NCI-H345 treated with DMSO at 0.1 percent for 48 hours (cell line): ENCODE measurements around the gene TNXB.
"Not testable (repeated sequence)": the region's sequence is repeated elsewhere in the genome, so short reads cannot be mapped to it uniquely, and the experiment has no call there.

Experiments
- DNase-seq: peaks from one replicate; lab custom pipeline; 2025; ENCODE audit not compliant: unreplicated experiment; lab: John Stamatoyannopoulos, UW

The TNXB gene

DNA sequence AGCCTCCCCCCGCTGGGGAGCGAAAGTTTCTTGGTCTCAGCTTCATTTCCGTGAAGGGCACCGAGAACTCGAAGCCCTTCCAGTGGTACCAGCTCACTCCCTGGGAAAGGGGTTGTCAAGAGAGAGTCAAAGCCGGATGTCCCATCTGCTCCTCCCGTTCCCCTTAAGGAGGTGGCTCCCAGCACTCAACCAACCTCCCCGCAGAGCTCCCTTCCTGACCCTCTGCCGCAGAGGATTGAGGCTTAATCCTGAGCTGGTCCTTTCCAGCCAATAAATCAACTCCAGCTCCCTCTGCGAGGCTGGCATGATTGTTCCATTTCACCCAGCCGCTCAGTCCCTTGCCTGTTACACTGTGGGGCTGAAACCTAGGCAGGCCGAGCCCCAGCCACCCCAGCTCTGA lies 100.5 kb downstream of the TNXB start:
- not testable (repeated sequence) for DNase-seq

DNA sequence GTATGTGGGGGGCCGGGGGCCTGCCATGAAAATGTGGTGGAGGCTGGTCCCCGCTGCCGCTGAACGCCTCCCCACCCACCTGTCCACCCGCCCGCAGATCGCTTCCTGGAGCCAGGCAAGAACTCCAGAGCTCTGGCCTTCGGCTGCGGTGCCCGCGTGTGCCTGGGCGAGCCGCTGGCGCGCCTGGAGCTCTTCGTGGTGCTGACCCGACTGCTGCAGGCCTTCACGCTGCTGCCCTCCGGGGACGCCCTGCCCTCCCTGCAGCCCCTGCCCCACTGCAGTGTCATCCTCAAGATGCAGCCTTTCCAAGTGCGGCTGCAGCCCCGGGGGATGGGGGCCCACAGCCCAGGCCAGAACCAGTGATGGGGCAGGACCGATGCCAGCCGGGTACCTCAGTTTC lies 101.1 kb downstream of the TNXB start:
- not testable (repeated sequence) for DNase-seq

DNA sequence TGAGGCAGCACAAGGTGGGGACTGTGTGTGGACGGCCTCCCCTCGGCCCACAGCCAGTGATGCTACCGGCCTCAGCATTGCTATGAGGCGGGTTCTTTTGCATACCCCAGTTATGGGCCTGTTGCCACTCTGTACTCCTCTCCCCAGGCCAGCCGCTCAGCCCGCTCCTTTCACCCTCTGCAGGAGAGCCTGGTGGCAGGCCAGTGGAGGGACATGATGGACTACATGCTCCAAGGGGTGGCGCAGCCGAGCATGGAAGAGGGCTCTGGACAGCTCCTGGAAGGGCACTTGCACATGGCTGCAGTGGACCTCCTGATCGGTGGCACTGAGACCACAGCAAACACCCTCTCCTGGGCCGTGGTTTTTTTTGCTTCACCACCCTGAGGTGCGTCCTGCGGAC lies 102.1 kb downstream of the TNXB start:
- DNase-seq: not testable (repeated sequence)

DNA sequence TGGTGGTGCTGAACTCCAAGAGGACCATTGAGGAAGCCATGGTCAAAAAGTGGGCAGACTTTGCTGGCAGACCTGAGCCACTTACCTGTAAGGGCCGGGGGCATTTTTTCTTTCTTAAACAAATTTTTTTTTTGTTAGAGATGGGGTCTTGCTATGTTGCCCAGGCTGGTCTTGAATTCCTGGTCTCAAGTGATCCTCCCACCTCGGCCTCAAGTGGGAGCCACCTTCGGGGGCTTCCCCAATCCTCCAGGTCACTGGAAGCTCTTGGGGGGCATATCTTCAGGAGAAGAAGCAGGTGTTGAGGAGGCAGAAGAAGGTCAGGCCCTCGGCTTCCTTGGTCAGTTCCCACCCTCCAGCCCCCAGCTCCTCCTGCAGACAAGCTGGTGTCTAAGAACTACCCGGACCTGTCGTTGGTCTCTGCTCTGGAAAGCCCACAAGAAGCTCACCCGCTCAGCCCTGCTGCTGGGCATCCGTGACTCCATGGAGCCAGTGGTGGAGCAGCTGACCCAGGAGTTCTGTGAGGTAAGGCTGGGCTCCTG lies 103.1 kb downstream of the TNXB start:
- DNase-seq: not testable (repeated sequence)

DNA sequence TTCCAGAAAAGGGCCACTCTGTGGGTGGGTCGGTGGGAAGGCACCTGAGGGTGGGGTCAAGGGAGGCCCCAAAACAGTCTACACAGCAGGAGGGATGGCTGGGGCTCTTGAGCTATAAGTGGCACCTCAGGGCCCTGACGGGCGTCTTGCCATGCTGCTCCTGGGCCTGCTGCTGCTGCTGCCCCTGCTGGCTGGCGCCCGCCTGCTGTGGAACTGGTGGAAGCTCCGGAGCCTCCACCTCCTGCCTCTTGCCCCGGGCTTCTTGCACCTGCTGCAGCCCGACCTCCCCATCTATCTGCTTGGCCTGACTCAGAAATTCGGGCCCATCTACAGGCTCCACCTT lies 103.6 kb downstream of the TNXB start:
- not testable (repeated sequence) for DNase-seq

DNA sequence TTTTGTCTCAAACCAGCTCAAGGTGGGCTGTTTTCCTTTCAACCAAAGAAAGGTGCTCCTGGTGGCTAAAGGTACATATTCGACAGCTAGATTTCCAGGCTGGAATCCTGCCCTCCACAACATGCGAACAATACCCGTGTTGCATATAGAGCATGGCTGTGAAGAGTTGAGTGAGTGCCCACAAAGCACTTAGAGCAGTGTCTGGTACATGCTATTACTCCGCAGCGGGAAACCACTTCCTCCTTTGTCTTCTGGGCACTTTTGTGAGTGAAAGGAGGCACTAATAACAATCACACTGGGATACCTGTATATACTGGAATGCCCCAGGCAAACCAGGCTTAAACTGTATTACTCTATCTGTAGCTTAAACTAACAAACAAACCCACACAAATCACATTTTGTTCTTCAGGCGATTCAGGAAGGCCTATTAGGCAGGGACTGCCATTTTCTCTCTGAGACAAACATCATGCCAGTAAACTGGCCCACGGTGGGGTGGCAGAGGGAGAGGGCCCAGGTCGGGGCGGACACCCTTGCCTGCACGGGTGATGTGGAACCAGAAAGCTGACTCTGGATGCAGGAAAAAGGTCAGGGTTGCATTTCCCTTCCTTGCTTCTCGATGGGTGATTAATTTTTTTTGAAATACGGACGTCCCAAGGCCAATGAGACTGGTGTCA lies 104.1 kb downstream of the TNXB start:
- DNase-seq: peak; percentile 20

DNA sequence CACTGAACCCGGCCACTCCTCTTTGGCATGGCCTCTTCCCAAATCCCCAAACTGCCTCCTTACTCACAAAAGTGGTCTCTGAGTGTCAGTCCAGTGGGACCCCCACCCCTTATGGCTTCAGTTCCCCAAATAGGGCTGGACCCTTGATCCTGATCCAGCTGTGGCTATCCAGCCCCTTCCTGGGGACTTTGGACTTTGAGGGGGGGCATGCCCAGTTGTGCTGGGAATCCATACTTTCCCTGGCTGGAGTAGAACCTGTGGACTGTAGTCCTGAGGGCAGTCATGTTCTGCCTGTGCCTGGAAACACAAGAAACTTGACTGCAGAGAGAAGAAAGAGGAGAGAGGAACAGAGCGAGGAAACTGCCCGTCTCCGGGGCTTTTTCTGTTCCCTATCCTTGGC lies 104.7 kb downstream of the TNXB start:
- not testable (repeated sequence) for DNase-seq

DNA sequence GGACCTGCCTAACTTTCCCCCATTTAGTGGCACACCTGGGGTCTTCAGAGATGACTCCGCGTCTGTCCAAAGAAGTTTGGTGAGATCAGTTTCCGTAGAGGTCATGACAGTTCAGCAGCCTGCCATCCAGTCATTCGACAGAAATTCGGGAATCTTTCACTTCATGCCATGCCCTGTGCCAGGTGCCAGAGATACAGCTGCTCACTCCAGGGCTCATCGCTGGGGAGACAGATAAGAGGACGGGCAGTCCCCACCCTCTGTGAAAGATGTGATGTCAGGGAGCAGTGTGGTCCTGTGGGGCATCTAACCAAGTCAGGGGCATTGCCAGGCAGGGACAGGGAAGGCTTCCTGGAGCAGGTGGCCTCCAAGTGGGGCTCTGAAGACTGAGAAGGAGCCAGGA lies 105.8 kb downstream of the TNXB start:
- not testable (repeated sequence) for DNase-seq

DNA sequence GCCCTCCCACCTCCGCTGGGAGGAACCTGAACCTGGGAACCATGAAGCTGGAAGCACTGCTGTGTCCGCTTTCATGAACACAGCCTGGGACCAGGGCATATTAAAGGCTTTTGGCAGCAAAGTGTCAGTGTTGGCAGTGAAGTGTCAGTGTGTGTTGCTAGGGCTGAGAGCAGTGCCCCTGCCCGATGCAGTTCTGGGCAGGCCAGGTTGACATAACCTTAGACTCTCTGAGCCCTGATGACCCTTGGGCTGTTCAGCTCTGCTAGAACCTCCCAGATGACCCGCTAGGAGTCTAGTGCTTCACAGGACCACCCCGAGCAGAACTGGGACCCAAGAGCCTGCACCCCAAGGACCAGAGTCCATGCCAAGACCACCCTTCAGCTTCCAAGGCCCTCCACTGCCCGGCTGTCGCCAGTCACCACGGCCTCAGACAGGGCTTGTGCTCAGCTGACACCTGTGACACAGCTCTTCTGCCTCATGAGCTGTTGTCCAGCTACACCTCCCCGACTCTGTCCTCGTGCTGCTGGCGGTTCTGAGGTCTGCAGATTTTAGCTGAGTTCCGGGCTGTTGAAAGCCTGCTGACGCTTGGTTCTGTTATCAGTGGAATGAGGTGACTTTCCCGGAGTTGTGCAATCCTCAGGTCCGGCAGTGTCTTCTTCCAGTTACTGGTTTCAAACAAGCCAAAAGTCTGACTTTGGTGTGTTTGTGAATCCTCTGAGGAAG lies 106.4 kb downstream of the TNXB start:
- not testable (repeated sequence) for DNase-seq

DNA sequence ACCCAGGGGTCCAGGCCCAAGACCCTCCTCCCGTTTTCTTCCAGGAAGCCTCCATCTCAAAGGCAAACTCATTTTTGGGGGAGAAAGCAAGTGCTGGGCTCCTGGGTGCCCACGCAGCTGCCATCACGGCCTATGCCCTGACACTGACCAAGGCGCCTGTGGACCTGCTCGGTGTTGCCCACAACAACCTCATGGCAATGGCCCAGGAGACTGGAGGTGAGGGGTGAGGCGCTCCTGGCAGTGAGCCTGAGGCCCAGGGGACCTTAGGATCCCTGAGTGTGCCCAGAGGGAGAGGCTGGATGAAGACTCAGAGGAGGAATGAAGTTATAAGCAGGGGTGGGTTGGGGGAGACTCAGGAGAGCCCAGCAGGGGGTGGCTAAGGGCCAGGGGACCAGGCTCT lies 112.8 kb downstream of the TNXB start:
- DNase-seq: not testable (repeated sequence)

DNA sequence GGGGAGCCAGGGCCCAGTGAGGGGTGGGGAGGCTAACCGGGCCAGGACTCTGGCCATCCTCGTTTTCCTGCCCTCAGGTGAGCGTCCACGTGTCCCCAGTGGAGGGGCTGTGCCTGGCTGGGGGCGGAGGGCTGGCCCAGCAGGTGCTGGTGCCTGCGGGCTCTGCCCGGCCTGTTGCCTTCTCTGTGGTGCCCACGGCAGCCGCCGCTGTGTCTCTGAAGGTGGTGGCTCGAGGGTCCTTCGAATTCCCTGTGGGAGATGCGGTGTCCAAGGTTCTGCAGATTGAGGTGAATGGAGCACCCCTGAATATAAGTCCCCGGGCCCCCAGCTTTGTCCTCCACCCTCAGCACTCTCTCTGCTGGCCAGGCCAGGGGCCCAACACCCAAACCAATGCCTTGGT lies 114.7 kb downstream of the TNXB start:
- DNase-seq: not testable (repeated sequence)
